ENCODE measurements around the gene HRH1.
"Not testable (repeated sequence)": the region's sequence is repeated elsewhere in the genome, so short reads cannot be mapped to it uniquely, and the experiment has no call there.

The HRH1 gene

DNA sequence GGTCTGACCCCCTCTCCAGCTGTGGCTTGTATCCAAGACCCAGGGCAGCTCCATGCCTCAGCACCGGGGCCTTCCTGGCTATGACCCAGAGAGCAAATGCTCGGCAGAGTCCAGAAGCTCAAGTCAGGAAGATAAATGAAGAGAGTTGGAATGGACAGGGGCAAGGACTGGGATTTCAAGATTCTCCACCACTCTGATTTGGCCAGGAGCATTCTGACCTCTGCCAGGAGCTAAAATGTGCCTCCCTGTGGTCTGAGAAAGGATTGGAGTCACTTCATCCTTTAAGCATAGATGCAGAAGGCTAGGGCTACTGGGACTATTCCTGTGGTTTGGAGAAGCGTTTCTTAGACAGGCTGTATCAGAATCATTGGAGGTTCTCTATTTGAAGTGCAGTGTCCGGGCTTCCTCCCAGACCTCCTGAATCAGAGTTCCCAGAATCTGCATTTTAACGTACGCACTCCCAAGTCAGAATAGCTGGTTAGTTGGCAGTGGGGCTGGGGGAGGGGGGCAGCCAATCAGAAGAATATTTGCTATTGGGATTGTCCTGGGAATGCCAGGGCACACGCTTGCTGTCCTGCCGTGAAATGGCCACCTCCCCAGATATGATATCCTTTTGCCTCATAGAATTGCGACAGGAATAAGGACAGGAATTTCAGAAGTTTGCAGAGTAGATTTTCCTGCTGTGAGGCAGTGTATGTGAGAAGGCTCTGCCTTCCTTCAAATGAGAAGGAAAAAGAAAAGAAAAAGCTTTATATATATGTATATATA lies 57.4 kb downstream of the HRH1 start:
- Histone ChIP-seq H3K9me3 (ENCODE audit: control insufficient read depth, insufficient read depth, low read length) (no peaks in the 10 kb centered on the region), H3K27me3 (ENCODE audit: control insufficient read depth, insufficient read depth, low read length) (no peaks in the 10 kb centered on the region), H3K27ac (ENCODE audit: low read depth, low read length) (no peak overlapping the region), H3K36me3 (ENCODE audit: control insufficient read depth, insufficient read depth, low read length) (no peaks in the 10 kb centered on the region), H3K4me1 (ENCODE audit: control insufficient read depth, insufficient read depth, low read length) (no peaks in the 10 kb centered on the region), H3K4me3 (ENCODE audit: low read depth, low read length) (no peak overlapping the region), H3K9ac (ENCODE audit: low read depth, low read length) (no peak overlapping the region)

DNA sequence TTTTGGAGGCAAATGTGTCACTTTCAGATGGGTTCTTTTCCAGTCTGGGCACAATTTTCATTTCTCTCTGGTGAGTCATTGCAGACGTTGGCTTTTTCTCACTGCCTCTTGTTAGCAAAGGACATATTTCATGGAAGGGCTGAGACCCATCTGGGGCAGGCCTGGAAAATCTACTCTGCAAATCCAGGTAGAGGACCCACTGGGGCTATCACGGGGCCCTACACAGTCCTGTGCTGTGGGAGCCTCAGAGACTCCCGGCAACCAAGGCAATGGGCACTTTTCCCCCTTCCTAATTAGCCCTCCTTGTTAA lies 58.0 kb downstream of the HRH1 start:
- H3K9me3 ChIP-seq (ENCODE audit: control insufficient read depth, insufficient read depth, low read length), result no peaks in the 10 kb centered on the region
- H3K36me3 ChIP-seq (ENCODE audit: control insufficient read depth, insufficient read depth, low read length), result no peaks in the 10 kb centered on the region
- H3K4me3 ChIP-seq (ENCODE audit: low read depth, low read length), result no peak overlapping the region
- H3K4me1 ChIP-seq (ENCODE audit: control insufficient read depth, insufficient read depth, low read length), result no peaks in the 10 kb centered on the region
- H3K27me3 ChIP-seq (ENCODE audit: control insufficient read depth, insufficient read depth, low read length), result no peaks in the 10 kb centered on the region
- H3K27ac ChIP-seq (ENCODE audit: low read depth, low read length), result no peak overlapping the region
- no peak overlapping the region for H3K9ac ChIP-seq (ENCODE audit: low read depth, low read length)

DNA sequence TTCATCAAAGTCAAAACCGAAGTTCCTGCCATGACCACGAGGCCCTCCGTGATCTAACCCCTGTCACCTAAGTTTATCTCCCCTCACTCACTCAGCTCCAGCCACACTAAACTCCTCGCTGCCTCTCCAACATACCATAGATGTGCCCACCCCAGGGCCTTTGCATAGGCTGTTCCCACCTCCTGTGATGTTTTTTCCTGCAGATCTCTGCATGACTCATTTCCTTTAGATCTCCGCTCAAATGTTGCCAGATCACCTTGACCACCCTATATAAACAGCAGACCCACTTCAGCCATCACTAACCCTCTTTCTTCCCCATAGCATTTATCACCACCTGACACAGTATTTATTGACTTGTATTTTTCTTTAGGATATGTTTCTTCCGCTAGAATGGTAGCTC lies 58.5 kb downstream of the HRH1 start:
- no peaks in the 10 kb centered on the region for H3K36me3 ChIP-seq (ENCODE audit: control insufficient read depth, insufficient read depth, low read length)
- H3K9me3 ChIP-seq (ENCODE audit: control insufficient read depth, insufficient read depth, low read length), result no peaks in the 10 kb centered on the region
- H3K9ac ChIP-seq (ENCODE audit: low read depth, low read length), result no peak overlapping the region
- no peak overlapping the region for H3K4me3 ChIP-seq (ENCODE audit: low read depth, low read length)
- no peaks in the 10 kb centered on the region for H3K4me1 ChIP-seq (ENCODE audit: control insufficient read depth, insufficient read depth, low read length)
- H3K27ac ChIP-seq (ENCODE audit: low read depth, low read length), result no peak overlapping the region
- H3K27me3 ChIP-seq (ENCODE audit: control insufficient read depth, insufficient read depth, low read length), result no peaks in the 10 kb centered on the region

DNA sequence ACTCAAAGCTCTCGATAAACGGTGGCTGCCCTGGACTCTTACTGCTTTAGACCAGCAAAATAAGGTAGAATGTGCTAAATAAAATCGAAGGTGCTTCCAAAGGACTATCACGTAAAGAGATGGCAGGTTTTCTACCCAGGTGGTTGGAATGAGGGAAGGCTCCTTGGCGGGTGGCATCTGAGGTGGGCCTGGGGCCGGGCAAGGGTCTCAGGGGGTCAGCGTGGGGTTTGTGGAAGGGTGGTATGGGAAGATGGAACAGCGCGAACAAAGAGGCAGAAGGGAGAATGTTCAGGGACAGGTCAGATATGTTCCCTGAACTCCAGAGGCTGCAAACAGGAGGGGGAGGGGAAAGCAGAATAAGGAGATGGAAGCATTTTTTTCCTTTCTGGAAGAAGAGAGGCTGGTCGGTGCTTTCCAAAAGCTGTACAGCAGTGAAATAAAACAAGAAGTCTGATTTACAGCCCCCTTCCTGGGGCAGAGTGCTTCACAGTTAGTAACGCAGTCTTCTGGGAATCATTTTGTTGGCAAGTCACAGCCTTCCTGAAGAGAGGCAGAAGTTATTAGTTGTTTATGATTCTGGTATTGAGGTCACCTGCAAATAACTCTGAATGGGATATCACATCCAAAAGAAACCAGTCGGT lies 59.6 kb downstream of the HRH1 start:
- H3K27me3 ChIP-seq (ENCODE audit: control insufficient read depth, insufficient read depth, low read length), result no peaks in the 10 kb centered on the region
- H3K4me1 ChIP-seq (ENCODE audit: control insufficient read depth, insufficient read depth, low read length), result no peaks in the 10 kb centered on the region
- no peak overlapping the region for H3K27ac ChIP-seq (ENCODE audit: low read depth, low read length)
- no peaks in the 10 kb centered on the region for H3K9me3 ChIP-seq (ENCODE audit: control insufficient read depth, insufficient read depth, low read length)
- H3K36me3 ChIP-seq (ENCODE audit: control insufficient read depth, insufficient read depth, low read length), result no peaks in the 10 kb centered on the region
- no peak overlapping the region for H3K4me3 ChIP-seq (ENCODE audit: low read depth, low read length)
- H3K9ac ChIP-seq (ENCODE audit: low read depth, low read length), result no peak overlapping the region

DNA sequence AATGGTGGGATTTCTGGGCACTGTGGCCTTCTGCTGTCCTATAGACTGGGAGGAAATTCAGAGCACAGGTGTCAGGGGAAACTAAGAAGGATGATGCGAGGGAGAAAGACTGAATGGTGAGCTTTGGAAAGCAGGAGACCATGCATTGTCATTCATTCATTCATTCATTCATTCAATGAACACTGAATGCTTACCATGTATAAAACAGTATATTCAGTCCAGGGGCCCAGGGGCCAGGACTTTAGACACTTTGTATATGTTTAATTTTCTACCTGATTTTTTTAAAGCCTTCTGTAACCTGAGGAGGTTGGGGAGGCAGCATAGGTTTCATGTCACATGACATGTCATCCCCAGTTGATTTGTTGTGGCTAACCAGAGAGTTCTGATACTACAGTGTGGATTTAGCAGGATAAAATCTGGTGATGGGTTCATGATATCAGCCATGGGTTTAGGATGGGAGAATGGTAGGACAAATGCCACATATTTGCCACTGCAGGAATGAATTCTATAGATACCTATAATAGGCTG lies 60.2 kb downstream of the HRH1 start:
- Histone ChIP-seq H3K4me3 (ENCODE audit: low read depth, low read length) (no peak overlapping the region), H3K9me3 (ENCODE audit: control insufficient read depth, insufficient read depth, low read length) (no peaks in the 10 kb centered on the region), H3K27ac (ENCODE audit: low read depth, low read length) (no peak overlapping the region), H3K36me3 (ENCODE audit: control insufficient read depth, insufficient read depth, low read length) (no peaks in the 10 kb centered on the region), H3K27me3 (ENCODE audit: control insufficient read depth, insufficient read depth, low read length) (no peaks in the 10 kb centered on the region), H3K4me1 (ENCODE audit: control insufficient read depth, insufficient read depth, low read length) (no peaks in the 10 kb centered on the region), H3K9ac (ENCODE audit: low read depth, low read length) (no peak overlapping the region)

DNA sequence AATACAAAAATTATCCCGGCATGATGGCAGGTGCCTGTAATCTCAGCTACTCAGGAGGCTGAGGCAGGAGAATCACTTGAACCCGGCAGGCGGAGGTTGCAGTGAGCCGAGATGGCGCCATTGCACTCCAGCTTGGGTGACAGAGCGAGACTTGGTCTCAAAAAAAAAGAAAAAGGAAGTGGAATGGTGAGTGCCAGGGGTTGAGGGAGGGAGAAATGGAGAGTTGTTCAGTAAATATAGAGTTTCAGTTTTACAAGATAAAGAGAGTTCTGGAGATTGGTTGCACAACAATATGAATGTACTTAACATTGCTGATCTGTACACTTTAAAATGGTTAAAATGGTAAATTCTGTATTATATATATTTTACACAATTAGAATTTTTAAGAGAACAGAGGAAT lies 63.1 kb downstream of the HRH1 start:
- not testable (repeated sequence) for H3K9ac ChIP-seq (ENCODE audit: low read depth, low read length); H3K27ac ChIP-seq (ENCODE audit: low read depth, low read length); H3K4me3 ChIP-seq (ENCODE audit: low read depth, low read length); H3K36me3 ChIP-seq (ENCODE audit: control insufficient read depth, insufficient read depth, low read length); H3K4me1 ChIP-seq (ENCODE audit: control insufficient read depth, insufficient read depth, low read length); H3K9me3 ChIP-seq (ENCODE audit: control insufficient read depth, insufficient read depth, low read length); H3K27me3 ChIP-seq (ENCODE audit: control insufficient read depth, insufficient read depth, low read length)

DNA sequence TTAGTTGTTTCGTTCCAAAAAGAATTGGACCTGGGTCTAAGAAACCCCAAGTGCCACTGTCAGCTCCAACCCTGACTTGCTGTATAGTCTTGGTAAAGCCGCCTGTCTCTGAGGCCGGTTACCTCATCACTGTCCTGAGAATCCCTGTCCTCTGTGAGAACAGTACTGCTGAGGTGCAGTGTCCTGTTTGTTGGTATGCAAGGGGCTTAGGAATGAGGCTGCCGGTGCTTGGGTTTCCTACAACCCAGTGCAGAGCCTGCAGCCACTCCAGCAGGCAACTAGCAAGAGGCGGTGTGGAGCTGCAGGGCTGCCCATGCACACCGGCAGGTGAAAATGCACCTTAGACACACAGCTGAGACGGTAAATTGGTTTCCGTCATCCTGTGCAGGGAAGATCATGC lies 65.9 kb downstream of the HRH1 start:
- Histone ChIP-seq H3K9ac (ENCODE audit: low read depth, low read length) (no peak overlapping the region; the same call in 1 of the 2 replicates), H3K4me1 (ENCODE audit: control insufficient read depth, insufficient read depth, low read length) (no peaks in the 10 kb centered on the region), H3K36me3 (ENCODE audit: control insufficient read depth, insufficient read depth, low read length) (no peaks in the 10 kb centered on the region), H3K4me3 (ENCODE audit: low read depth, low read length) (no peak overlapping the region), H3K27ac (ENCODE audit: low read depth, low read length) (no peak overlapping the region), H3K9me3 (ENCODE audit: control insufficient read depth, insufficient read depth, low read length) (no peaks in the 10 kb centered on the region), H3K27me3 (ENCODE audit: control insufficient read depth, insufficient read depth, low read length) (no peaks in the 10 kb centered on the region)

DNA sequence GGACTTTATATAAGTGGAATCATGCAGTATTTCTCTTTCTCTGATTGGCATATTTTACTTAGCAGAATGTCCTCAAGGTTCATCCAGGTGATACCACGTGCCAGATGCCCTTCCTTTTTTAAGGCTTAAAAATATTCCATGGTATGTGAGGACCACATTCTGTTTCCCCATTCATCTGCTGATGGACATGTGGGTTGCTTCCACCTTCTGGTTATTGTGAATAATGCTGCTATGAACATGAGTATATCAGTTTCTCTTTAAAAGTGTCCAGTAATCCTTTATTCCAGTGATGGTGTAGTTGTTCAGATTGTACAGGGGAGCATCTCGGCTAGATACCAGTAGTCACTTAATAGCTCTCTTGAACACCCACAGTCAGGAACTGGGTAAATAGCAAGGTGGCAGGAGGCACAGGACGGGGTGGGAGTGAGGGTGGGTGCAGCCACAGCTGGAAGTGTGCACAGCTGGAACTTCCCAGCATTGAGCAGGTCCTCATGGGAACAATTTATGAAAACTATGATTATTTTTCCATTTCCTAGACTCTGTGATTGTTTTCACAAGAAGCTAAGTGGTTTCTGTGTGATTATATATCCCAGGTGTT lies 67.6 kb downstream of the HRH1 start:
- Histone ChIP-seq H3K4me1 (ENCODE audit: control insufficient read depth, insufficient read depth, low read length) (no peaks in the 10 kb centered on the region), H3K9me3 (ENCODE audit: control insufficient read depth, insufficient read depth, low read length) (no peaks in the 10 kb centered on the region), H3K27ac (ENCODE audit: low read depth, low read length) (no peak overlapping the region), H3K9ac (ENCODE audit: low read depth, low read length) (no peak overlapping the region), H3K4me3 (ENCODE audit: low read depth, low read length) (no peak overlapping the region), H3K27me3 (ENCODE audit: control insufficient read depth, insufficient read depth, low read length) (no peaks in the 10 kb centered on the region), H3K36me3 (ENCODE audit: control insufficient read depth, insufficient read depth, low read length) (no peaks in the 10 kb centered on the region)

DNA sequence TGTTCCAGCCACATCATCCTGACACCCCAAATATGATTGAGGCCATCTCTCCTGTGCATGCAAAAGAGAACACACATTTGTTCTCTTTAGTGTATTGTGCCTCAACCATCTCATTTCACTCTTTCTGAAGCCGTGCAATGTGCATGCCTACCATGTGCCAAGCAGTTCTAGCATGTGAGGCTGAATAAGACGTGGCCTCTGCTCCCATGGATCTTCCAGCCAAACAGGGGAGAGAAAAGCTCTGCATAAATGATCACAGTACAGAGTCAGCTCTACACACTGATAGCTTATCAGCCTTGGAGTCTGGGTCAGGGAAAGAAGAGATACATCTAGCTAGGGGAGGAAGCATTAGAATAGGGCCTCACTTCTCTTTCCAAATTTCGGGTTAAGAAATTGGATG lies 69.7 kb downstream of the HRH1 start:
- Histone ChIP-seq H3K27me3 (ENCODE audit: control insufficient read depth, insufficient read depth, low read length) (no peaks in the 10 kb centered on the region), H3K9me3 (ENCODE audit: control insufficient read depth, insufficient read depth, low read length) (no peaks in the 10 kb centered on the region), H3K4me3 (ENCODE audit: low read depth, low read length) (no peak overlapping the region), H3K4me1 (ENCODE audit: control insufficient read depth, insufficient read depth, low read length) (no peaks in the 10 kb centered on the region), H3K36me3 (ENCODE audit: control insufficient read depth, insufficient read depth, low read length) (no peaks in the 10 kb centered on the region), H3K9ac (ENCODE audit: low read depth, low read length) (no peak overlapping the region), H3K27ac (ENCODE audit: low read depth, low read length) (no peak overlapping the region)

DNA sequence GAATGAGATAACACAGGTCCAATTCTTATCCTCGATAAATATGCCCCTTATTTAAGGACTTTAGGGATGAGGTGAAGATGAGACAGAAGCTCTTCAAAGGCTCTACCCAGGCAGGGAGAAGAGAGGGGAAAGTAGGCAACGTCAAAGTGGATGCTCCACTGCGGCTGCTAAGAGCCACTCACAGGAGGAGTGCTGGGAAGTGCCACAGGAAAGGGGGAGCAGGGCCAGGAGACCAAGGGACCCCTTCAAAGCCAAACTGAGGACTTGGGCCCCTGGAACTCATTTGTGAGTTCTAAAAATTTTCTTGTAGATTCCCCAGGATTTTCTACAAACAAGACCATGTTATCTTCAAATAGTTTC lies 70.6 kb downstream of the HRH1 start:
- H3K27me3 ChIP-seq (ENCODE audit: control insufficient read depth, insufficient read depth, low read length), result no peaks in the 10 kb centered on the region
- no peaks in the 10 kb centered on the region for H3K9me3 ChIP-seq (ENCODE audit: control insufficient read depth, insufficient read depth, low read length)
- H3K9ac ChIP-seq (ENCODE audit: low read depth, low read length), result no peak overlapping the region
- H3K4me3 ChIP-seq (ENCODE audit: low read depth, low read length), result no peak overlapping the region
- H3K36me3 ChIP-seq (ENCODE audit: control insufficient read depth, insufficient read depth, low read length), result no peaks in the 10 kb centered on the region
- H3K27ac ChIP-seq (ENCODE audit: low read depth, low read length), result no peak overlapping the region
- H3K4me1 ChIP-seq (ENCODE audit: control insufficient read depth, insufficient read depth, low read length), result no peaks in the 10 kb centered on the region

DNA sequence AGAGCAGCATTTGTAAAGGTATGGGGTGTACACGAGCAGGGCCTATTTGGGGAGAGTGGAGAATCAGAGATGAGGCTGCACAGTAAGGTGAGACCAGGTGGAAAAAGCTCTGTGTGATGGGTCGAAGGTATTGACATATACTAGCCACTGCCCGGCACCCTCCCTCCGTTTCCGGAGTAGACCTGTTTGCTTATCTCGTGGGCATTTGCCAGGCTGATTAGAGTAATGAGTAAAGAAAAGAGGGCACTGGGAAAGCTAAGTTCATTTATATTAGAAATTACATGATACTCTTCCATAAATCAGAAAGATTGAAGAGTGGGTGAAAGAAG lies 71.7 kb downstream of the HRH1 start:
- Histone ChIP-seq H3K4me3 (ENCODE audit: low read depth, low read length) (no peak overlapping the region), H3K9me3 (ENCODE audit: control insufficient read depth, insufficient read depth, low read length) (no peaks in the 10 kb centered on the region), H3K27ac (ENCODE audit: low read depth, low read length) (no peak overlapping the region), H3K36me3 (ENCODE audit: control insufficient read depth, insufficient read depth, low read length) (no peaks in the 10 kb centered on the region), H3K27me3 (ENCODE audit: control insufficient read depth, insufficient read depth, low read length) (no peaks in the 10 kb centered on the region), H3K4me1 (ENCODE audit: control insufficient read depth, insufficient read depth, low read length) (no peaks in the 10 kb centered on the region), H3K9ac (ENCODE audit: low read depth, low read length) (no peak overlapping the region)
